NCI-H345 treated with DMSO at 0.1 percent for 48 hours (cell line): Measurements from ENCODE around the gene CHCHD1.
"Not testable (repeated sequence)": the region's sequence is repeated elsewhere in the genome, so short reads cannot be mapped to it uniquely, and the experiment has no call there.

Experiments used
- DNase-seq: peaks from one replicate; lab custom pipeline; 2025; ENCODE audit not compliant: unreplicated experiment; lab: John Stamatoyannopoulos, UW

The CHCHD1 gene

DNA sequence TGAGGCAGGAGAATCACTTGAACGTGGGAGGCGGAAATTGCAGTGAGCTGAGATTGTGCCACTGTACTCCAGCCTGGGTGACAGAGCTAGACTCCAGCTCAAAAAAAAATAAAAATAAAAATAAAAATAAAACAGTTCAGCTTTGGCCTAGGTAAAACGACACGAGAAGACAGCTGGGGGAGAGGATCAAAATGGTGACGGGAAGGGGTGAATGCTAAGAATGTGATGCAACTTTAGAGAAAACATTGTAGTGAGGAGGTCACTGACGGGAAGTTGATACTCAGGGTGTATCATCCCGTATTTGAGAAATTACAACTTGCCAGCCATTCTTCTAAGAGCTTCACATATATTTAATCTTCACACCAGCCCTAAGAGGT, 28.5 kb downstream of the CHCHD1 start:
- no peak for DNase-seq

DNA sequence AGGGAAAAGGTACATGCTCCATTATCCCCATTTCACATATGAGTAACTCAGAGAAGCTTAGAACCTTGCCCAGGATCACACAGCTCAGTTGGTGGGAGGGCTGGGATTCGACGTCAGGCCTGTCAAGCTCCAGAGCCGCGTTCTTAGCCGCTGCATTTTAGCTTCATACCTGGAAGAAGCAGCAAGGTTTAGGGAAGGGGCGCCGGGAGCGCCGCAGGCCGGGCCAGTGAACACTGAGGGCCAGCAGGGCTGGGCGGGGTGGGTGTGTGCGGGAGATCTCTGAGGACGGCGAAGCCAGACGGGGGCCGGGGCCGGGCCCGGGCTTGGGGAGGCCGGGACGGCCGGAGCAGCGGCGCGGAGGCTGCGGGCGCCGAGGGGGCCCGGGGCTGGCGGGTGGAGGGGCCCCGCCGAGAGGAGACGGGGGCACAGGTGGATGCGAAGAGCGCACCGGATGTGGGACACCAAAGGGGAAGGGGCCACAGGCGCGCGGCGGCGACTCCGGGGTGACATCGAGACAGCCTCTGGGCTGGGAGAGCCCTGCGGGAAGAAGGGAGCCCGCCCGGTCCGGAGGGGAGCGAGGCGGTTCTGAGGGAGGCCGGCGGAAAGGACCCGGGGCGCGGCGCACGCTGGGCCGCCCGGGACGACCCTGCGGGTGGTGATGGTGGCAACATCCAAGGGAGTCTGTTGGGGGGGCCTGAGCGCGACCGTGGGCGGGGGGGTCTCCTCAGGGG, 29.1 kb downstream of the CHCHD1 start:
- DNase-seq = no peak

DNA sequence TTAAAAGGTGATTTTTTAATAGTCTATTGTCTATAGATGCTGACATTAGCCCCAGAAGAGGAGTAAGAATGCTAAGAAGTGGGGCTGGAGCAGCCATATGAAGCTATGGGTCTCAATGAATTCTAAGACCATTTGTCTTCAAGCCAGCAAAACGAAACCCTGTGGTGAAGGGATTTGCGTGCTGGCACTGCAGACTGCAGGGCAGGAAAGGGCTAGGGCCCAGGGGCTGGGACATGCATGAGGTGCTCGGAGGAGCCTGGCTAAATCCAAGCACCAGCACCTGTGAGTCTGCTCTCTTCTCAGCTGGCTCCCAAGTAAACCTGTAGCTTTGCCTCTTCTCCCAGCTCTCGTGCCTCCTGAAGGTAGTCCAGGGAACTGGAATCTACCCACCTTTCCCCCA, 30.8 kb downstream of the CHCHD1 start:
- no peak for DNase-seq

DNA sequence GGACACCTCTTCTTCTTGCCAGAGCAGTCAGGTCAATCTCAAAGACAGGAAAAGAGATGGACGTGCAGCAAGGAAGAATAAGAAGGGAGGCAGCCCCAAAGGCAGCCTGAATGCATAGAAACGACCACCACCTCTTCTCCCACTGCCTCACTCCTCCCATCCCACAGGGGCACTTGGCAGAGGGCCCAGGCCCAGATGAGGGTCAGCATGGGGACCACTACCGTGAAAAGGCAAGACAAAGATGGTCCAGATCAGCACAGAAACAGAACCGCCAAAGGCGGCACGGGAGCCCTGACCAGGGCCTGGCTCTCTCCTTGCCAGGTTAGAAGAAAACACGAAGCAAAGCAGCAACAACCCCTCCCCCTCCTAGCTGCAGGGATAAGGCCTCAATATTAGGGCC, 31.5 kb downstream of the CHCHD1 start:
- DNase-seq = no peak

DNA sequence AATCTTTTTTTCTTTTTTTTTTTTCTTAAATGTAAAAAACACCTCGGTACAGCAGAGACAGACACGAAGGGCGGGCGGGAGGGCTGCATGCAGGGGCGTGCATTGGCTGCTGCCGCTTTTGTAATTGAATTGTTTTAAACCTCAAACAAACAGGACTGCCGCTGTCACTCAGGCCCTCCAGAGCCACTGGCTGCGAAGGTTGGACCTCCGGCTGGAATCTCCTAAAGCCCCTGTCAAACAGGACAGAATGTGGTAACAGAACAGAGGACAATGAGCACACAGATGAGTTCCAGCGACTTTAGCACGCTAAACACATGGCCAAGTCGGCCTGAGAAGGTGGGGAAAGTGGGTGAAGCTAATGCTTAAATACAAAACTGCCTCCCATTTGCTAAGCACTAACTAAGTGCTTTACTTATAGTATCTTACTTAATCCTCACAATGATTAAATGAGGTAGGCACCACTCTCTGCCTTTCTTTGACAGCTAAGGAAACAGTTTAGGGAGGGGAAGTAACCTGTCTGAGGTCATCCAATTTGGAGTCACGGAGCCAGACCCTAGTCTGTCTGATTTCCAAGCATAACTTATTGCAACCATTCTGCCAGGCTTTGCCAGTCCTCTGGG, 32.5 kb downstream of the CHCHD1 start:
- no peak for DNase-seq

DNA sequence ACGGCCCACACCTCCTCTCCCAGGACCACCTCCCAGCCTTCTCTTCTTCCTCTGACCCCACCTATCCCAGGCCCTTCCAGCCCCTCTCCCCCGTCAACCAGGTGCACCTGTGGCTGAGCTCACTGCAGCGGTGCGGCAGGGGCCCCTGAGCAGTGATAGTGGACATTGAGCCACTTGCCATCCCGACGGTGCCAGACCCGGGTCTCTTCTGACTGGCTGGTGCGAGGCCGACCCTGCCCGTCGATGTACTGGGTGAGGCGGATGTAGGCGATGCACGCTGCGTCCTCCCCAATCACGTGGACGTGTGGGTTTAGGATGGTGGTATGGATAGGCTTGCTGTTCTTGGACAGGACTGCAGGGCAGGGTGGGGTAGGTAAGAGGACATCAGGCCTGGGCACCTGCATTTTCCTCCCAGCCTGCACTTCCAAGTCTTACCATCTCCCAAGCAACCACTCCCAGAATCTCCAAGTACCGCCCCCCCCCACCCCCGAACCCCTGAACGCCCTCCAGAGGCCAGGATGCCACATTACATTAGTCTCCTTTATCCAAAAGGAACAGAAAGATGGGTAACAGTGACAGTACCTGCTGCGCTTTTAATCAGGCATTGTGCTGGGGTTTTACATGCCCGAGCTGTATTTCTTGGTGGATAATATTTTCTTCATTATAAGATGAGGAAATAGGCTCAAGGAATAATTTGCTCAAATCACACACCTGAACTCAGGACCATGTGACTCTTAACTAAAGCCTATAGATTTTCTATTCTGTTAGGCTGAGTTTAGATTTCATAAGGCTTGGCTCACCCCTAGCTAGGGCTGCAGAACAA, 33.3 kb downstream of the CHCHD1 start:
- no peak for DNase-seq

DNA sequence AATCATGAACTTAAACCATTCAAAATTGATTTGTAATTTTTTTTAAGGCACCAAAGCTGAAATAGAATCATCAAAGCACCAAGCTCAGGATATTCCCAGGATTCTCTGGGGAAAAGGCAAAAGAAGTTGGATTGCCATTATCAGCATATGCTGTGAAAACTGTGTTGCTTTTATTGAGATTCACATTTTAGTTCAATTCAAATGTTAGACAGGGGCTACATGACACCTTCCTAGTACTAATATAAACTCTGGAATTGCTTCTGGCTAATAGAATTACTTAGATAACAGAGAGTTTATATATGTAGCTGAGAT, 33.8 kb downstream of the CHCHD1 start:
- DNase-seq = no peak

DNA sequence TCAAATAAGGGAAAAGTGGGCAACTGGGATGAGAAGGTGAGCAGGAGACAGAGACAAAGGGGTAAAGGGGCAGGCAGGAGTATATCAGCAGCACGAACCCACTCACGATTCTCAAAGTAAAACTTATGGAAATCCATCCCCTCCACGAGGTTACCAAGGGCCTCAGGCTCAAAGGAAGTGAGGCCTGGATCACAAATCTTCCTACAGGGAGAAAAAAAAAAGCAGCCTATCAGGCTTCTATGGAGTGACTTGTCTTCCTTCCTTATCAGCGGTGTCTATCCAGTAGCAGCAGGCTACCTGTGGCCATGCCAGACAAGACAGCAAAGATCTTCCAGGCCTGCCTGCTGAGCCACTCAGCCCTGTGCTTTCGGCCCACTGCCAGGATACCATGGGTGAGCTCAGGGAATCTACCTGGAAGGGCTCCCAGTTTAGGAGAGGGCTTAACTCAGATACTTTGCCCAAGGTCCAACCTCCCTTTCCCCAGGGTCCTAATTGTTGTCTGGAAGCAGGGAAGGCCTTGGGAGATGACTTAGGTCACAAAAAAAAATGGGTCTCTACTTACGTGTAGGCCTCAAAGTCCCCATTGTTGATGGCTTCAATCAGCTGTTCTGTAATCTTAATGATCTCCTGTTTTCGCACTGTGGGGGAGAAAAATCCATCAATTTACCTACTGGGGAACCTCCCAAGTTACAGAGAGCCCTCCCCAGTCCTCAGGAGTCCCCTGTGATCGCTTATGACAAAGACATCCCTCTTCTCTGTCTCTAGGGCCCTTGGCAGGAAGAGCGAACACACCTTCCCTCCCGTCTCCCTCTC, 35.3 kb downstream of the CHCHD1 start:
- DNase-seq = no peak

DNA sequence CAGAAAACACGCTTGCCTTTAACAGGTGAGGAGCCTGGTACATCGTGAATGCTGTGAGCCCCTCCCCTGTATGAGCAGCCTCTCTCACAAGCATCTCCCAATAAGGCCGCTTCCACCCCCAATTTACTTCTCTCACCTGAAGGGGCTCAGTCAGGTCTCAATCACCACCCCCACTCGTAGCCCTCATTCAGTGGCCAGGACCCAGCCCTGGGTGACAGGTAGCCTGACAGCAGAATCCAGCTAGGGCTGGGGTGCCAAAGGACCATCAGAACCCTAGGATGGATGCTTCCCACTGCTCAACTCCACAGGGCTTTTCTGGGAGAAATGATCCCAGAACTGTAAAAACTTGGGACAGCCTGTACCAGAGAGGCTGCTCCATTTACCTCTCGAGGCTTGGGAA, 36.0 kb downstream of the CHCHD1 start:
- no peak for DNase-seq

DNA sequence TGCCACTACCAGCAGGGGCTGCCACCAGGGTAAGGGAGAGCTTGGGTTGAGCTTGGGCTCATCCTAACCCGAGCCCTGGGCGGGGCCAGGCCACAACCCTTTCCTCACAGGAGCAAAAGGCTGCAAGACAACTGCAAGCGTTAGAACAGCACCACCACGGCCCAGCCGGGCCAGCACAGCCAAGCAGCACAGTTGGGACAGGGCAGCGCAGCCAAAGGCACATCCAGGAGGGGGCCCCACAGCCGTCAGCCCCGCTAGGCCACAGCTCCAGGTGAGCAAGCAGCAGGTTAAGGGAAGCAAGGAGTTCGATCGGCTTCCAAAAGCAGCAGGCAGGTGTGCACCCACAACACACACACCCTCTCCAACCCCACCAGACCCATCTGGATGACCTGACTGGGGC, 36.6 kb downstream of the CHCHD1 start:
- no peak for DNase-seq

DNA sequence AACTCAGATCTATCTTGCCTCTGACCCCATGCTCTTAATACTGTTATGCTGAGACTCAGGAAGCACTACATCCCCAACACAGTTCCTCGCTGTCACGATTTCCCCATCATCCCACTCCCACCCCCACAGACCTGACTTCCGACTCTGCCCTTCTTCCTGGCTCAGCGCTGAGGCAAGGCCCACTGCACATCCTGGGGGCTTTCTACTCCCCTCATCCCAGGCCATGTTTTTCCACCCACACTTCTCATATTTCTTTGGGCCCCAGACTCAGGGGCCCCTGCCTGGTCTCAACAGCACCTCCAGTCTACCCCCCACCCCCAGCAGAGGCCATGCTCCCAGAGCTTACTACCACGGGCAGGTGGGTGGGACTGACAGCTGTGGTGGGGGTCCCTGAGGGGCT, 37.2 kb downstream of the CHCHD1 start:
- no peak for DNase-seq

DNA sequence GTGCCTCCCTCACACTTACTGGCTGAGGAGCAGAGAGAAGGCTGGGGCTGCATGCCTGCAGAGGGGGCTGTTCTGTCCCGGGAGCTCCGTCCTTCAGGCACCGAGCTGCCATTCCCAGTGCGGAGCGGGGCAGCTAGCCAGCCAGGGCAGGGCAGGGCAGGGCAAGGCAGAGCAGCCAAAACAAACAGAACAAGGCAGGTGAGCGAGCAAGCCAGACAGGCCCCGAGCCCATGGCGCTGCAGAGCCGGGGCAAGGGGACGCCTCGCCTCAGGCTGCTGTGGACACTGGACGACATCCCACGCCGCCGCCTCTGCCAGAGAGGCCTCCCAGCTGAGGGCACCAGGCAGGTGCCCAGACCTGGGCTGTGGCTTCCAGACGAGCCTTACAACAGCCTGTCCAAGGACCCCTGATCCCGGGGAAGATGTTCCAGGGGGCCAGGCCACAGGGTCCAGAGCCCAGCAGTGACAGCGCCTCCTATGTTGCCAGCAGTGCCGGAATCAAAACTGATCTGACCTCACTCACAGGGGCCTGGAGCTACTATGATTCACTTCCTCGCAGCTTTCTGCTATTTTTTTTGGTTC, 37.8 kb downstream of the CHCHD1 start:
- no peak for DNase-seq

DNA sequence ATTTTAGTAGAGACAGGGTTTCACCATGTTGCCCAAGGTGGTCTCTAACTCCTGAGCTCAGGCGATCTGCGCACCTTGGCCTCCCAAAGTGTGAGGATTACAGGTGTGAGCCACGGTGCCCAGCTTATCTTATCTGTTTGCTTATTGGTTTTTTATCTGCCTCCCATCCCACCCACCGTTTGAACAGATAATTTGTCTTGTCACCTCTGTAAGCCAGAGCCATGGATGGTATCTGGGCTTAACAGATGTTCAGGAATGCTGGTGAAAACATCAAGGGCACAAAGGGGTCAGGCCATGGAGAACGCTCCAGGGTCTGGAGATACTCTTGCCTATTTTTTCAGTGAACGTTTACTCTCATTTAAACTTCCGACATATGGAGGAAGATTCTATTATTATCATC, 41.5 kb downstream of the CHCHD1 start:
- DNase-seq = no peak

DNA sequence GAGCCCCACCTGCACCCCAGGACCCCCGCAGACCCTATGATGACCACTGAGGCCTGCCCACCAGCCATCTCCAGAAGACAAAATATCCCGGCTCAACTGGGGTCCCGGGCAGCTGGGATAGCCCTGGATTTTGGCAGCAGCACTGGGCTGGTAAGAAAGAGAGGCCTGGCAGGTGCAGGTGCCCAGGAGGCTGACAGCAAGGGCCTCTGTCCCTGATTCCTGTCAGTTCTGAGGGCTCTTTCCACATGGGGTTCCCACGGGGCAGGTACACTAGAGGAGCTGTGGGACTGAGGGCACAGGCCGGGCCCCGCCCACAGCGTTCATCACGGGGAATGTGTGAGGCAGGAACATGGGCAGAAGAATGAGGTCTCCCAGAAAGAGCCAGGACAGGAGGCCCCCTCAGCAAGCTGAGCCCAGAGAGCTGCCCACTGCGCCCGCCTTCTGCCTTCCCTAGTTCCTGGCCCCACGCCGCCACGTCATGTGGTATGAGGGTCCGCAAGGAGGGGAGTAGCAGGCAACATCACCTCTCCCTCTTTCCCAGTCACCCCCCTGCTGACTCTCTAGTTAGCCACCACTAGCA, 42.4 kb downstream of the CHCHD1 start:
- DNase-seq = no peak

DNA sequence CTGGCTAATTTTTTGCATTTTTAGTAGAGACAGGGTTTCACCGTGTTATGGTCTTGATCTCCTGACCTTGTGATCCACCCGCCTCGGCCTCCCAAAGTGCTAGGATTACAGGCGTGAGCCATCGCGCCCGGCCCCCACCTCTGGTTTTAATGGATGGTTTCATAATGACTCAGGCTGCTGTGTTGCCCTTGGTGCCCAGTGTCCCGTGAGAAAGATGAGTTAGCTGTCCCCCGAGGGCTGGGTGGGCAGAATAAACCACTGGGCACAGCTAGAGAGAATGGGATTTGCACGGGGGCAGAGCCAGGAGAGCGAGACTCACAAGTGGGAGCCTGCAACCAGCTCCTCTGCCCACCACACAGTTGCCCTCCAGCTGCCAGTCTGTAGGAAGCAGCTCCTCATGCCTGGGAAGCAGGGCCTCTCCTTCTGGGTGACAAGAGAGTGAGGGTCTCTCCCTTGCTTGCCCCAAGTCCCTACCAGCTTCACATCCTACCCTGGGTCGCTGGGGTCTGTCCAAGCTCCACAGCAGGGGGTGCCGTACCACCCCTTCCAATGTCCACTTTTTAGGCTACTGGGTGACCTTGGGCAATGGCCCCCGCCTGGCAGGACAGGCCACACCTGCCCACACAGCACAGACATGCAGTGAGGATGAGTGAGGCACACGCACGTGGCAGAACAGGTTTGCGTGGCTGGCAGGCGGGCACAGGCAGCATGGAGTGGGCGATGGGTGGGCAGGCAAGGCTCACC, 45.7 kb downstream of the CHCHD1 start:
- no peak for DNase-seq

DNA sequence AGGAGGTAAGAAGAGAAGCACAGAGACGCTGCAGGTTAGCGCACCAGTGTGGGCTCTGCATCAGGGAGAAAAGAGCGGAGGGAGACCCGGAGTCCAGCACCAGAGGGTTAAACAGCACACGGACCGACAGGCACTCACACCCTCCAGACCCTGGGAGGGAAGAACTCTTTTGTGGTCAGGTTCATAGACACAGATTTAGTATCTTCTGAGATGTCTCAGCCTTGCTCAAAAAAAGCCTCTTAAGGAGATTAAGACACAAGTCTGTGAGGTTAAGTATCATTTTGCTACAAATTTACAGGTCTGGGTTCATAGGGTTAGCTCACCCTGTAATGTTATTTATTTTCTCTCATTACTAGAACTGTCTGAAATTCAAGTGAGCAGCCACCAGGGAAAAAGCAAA, 46.3 kb downstream of the CHCHD1 start:
- DNase-seq = no peak

DNA sequence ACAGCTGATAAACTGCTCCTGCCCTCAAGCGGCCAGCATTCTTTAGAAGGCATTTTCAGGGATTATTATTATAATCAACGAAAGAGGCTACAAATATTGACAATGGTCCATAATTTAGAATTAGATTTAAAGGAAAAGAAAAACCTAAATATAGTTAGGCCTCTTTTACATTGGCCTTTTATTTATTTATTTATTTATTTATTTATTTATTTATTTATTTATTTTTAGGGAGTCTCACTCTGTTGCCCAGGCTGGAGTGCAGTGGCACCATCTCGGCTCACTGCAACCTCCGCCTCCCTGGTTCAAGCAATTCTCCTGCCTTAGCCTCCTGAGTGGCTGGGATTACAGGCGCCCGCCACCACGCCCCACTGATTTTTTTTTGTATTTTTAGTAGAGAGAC, 47.2 kb downstream of the CHCHD1 start:
- DNase-seq = not testable (repeated sequence)
